ENCODE measurements around the gene CCNT2. TPM values are rescaled to one million over a fixed set of nuclear protein-coding genes. Genes with fewer than 3 reads are reported as not detected.
"Not testable (repeated sequence)": the region's sequence is repeated elsewhere in the genome, so short reads cannot be mapped to it uniquely, and the experiment has no call there.

Gene CCNT2
- total RNA-seq, 8 experiments from 2014 or later: 23.6 to 52.6 (median 45.3) TPM

- no peak for ATAC-seq (replicated peaks in 6 of 8)
- in situ Hi-C loops (cut with MboI; ENCODE audit: low pct_unique_long_range_greater_than_20kb in 2 of 9, low sequenced_read_pairs in 9 of 9, unreplicated experiment in 9 of 9): loop anchor here in 2 of 9 experiments (25.0 kb wide), 1 partner anchor 793 kb away; no protein-coding TSS in a partner anchor
- 80 to 100% (median 91%) methylated on average over 1 to 2 of the region's 2 CpGs; no CpG with 5 or more reads in 4 of the 10 experiments for WGBS, 10 experiments
- no peaks in the 10 kb centered on the region for H3K4me1 ChIP-seq (replicated peaks in 1 of 2)
- no peak overlapping the region for H3K4me3 ChIP-seq
- no peak overlapping the region for H3K27ac ChIP-seq
These were observed 13.5 kb upstream of the CCNT2 start for GRCh38 chr2:134905168-134905567.

GRCh38 chr2:134906726-134907125 lies 11.9 kb upstream of the CCNT2 start:
- Histone ChIP-seq H3K4me3 (no peak overlapping the region), H3K27ac (no peak overlapping the region), H3K4me1 (replicated peaks in 1 of 2) (no peaks in the 10 kb centered on the region)
- no peak for ATAC-seq (replicated peaks in 6 of 8)
- 0 to 92% (median 44%) methylated on average over 1 to 2 of the region's 2 CpGs; no CpG with 5 or more reads in 1 of the 10 experiments for WGBS, 10 experiments
- in situ Hi-C loops (cut with MboI; ENCODE audit: low pct_unique_long_range_greater_than_20kb in 2 of 9, low sequenced_read_pairs in 9 of 9, unreplicated experiment in 9 of 9): loop anchor here in 2 of 9 experiments (25.0 kb wide), 1 partner anchor 794 kb away; no protein-coding TSS in a partner anchor

- not testable (repeated sequence) for H3K4me3 ChIP-seq; ATAC-seq (replicated peaks in 6 of 8); H3K27ac ChIP-seq; H3K4me1 ChIP-seq (replicated peaks in 1 of 2)
- 0 to 100% (median 50%) methylated on average over 1 of the region's 1 CpG; no CpG with 5 or more reads in 1 of the 10 experiments for WGBS, 10 experiments
- in situ Hi-C loops (cut with MboI; ENCODE audit: low pct_unique_long_range_greater_than_20kb in 2 of 9, low sequenced_read_pairs in 9 of 9, unreplicated experiment in 9 of 9): loop anchor here in 2 of 9 experiments (25.0 kb wide), 1 partner anchor 795 kb away; no protein-coding TSS in a partner anchor
These were observed 11.0 kb upstream of the CCNT2 start for GRCh38 chr2:134907441-134908116.

- WGBS, 10 experiments: 0 to 100% (median 66%) methylated on average over 1 to 2 of the region's 2 CpGs; no CpG with 5 or more reads in 1 of the 10 experiments
- in situ Hi-C loops (cut with MboI; ENCODE audit: low pct_unique_long_range_greater_than_20kb in 2 of 9, low sequenced_read_pairs in 9 of 9, unreplicated experiment in 9 of 9): loop anchor here in 2 of 9 experiments (25.0 kb wide), 1 partner anchor 799 kb away; no protein-coding TSS in a partner anchor
- Histone ChIP-seq H3K4me1 (replicated peaks in 1 of 2) (no peaks in the 10 kb centered on the region), H3K4me3 (no peak overlapping the region), H3K27ac (no peak overlapping the region)
- peak in 3 of 8 experiments; percentile 62 to 74 (median 72) for ATAC-seq (replicated peaks in 6 of 8)
These were observed 7.7 kb upstream of the CCNT2 start for GRCh38 chr2:134910763-134911399.

DNA sequence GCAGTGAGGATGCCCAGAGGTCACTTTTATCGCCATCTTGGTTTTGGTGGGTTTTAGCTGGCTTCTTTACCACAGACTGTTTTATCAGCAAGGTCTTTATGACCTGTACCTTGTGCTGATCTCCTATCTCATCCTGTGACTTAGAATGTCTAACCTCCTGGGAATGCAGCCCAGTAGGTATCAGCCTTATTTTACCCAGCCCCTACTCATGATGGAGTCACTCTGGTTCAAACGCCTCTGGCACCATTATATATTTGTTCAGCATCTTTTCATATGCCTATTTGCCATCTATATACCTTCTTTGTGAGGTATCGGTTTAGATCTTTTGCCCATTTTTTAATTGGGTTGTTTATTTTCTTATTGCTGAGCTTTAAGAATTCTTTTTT lies 7.2 kb upstream of the CCNT2 start:
- no peak for ATAC-seq (replicated peaks in 6 of 8)
- in situ Hi-C loops (cut with MboI; ENCODE audit: low pct_unique_long_range_greater_than_20kb in 2 of 9, low sequenced_read_pairs in 9 of 9, unreplicated experiment in 9 of 9): loop anchor here in 2 of 9 experiments (25.0 kb wide), 1 partner anchor 799 kb away; no protein-coding TSS in a partner anchor
- no peaks in the 10 kb centered on the region for H3K4me1 ChIP-seq (replicated peaks in 1 of 2)
- WGBS, 10 experiments: 60 to 100% (median 85%) methylated on average over 1 to 3 of the region's 3 CpGs
- no peak overlapping the region for H3K27ac ChIP-seq
- H3K4me3 ChIP-seq: no peak overlapping the region

- H3K4me1 ChIP-seq (replicated peaks in 1 of 2): peaks cover 3 to 4% of the 10 kb centered on the region in 2 donors
- ATAC-seq (replicated peaks in 6 of 8): peak in 2 of 8 experiments; percentile 77 to 86
- in situ Hi-C loops (cut with MboI; ENCODE audit: low pct_unique_long_range_greater_than_20kb in 2 of 9, low sequenced_read_pairs in 9 of 9, unreplicated experiment in 9 of 9): loop anchor here in 2 of 9 experiments (25.0 kb wide), 1 partner anchor 800 kb away; no protein-coding TSS in a partner anchor
- H3K27ac ChIP-seq: no peak overlapping the region
- H3K4me3 ChIP-seq: no peak overlapping the region
These were observed 6.3 kb upstream of the CCNT2 start for GRCh38 chr2:134912361-134912760.

- in situ Hi-C loops (cut with MboI; ENCODE audit: low pct_unique_long_range_greater_than_20kb in 2 of 9, low sequenced_read_pairs in 9 of 9, unreplicated experiment in 9 of 9): loop anchor here in 2 of 9 experiments (25.0 kb wide), 1 partner anchor 805 kb away; no protein-coding TSS in a partner anchor
- H3K4me1 ChIP-seq (replicated peaks in 1 of 2): peaks cover 5 to 14% of the 10 kb centered on the region in 2 donors
- WGBS, 10 experiments: 22 to 100% (median 39%) methylated on average over 1 to 11 of the region's 16 CpGs; no CpG with 5 or more reads in 1 of the 10 experiments
- peak overlapping the region; percentile 77 to 83 for H3K27ac ChIP-seq
- no peak for ATAC-seq (replicated peaks in 6 of 8)
- peak overlapping the region; percentile 62 to 92 (median 75) for H3K4me3 ChIP-seq
These were observed 1.2 kb upstream of the CCNT2 start for GRCh38 chr2:134917360-134917865.

GRCh38 chr2:134917888-134918525 lies 615 bp upstream of the CCNT2 start:
- peak; percentile 68 to 86 (median 84) for ATAC-seq (replicated peaks in 6 of 8)
- 0 to 22% (median 0%) methylated on average over 2 to 24 of the region's 38 CpGs for WGBS, 10 experiments
- Histone ChIP-seq H3K4me1 (replicated peaks in 1 of 2) (peaks cover 5 to 14% of the 10 kb centered on the region in 2 donors), H3K27ac (peak overlapping the region; percentile 77 to 83), H3K4me3 (peak overlapping the region; percentile 62 to 92 (median 75))
- in situ Hi-C loops (cut with MboI; ENCODE audit: low pct_unique_long_range_greater_than_20kb in 2 of 9, low sequenced_read_pairs in 9 of 9, unreplicated experiment in 9 of 9): loop anchor here in 2 of 9 experiments (25.0 kb wide), 1 partner anchor 806 kb away; no protein-coding TSS in a partner anchor

- peak in 3 of 8 experiments; percentile 1 to 2 (median 1) for ATAC-seq (replicated peaks in 6 of 8)
- WGBS, 10 experiments: 0 to 4% (median 0%) methylated on average over 6 to 27 of the region's 30 CpGs
These were observed 954 bp downstream of the CCNT2 start for GRCh38 chr2:134919341-134920210.

DNA sequence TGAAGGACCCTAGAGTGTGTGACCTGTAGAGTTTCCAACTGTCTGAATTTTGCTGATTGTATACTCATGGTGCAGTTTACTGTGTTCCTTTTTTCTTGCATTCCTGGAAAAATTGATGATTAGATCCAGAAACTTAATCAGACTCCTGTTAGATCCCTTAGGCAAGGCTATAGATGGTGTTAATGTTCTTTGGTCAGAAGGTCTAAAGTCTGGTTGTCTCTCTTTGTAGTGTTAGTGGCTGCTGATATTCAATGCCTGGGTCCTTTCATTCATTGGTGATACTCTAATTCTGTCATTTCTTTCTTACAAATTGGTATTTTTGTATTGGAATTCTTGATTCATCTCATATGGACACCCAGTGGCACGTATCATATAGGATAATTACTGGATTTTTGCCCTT lies 6.3 kb downstream of the CCNT2 start:
- Histone ChIP-seq H3K4me1 (replicated peaks in 1 of 2) (peaks cover 10 to 11% of the 10 kb centered on the region in 2 donors), H3K27ac (no peak overlapping the region), H3K4me3 (no peak overlapping the region)
- in situ Hi-C loops (cut with MboI; ENCODE audit: low pct_unique_long_range_greater_than_20kb in 2 of 9, low sequenced_read_pairs in 9 of 9, unreplicated experiment in 9 of 9): loop anchor here in 2 of 9 experiments (25.0 kb wide), 1 partner anchor 813 kb away; no protein-coding TSS in a partner anchor
- WGBS, 10 experiments: 83 to 100% (median 100%) methylated on average over 1 of the region's 1 CpG; no CpG with 5 or more reads in 2 of the 10 experiments
- ATAC-seq (replicated peaks in 6 of 8): no peak

More at GRCh38 chr2:134919341-134920210, 954 bp downstream of the CCNT2 start:
- Histone ChIP-seq H3K27ac (peak overlapping the region; percentile 94 to 96), H3K4me3 (peak overlapping the region; percentile 62 to 92 (median 75)), H3K4me1 (replicated peaks in 1 of 2) (peaks cover 5 to 14% of the 10 kb centered on the region in 2 donors)
- in situ Hi-C loops (cut with MboI; ENCODE audit: low pct_unique_long_range_greater_than_20kb in 2 of 9, low sequenced_read_pairs in 9 of 9, unreplicated experiment in 9 of 9): loop anchor here in 2 of 9 experiments (25.0 kb wide), 1 partner anchor 807 kb away; no protein-coding TSS in a partner anchor

DNA sequence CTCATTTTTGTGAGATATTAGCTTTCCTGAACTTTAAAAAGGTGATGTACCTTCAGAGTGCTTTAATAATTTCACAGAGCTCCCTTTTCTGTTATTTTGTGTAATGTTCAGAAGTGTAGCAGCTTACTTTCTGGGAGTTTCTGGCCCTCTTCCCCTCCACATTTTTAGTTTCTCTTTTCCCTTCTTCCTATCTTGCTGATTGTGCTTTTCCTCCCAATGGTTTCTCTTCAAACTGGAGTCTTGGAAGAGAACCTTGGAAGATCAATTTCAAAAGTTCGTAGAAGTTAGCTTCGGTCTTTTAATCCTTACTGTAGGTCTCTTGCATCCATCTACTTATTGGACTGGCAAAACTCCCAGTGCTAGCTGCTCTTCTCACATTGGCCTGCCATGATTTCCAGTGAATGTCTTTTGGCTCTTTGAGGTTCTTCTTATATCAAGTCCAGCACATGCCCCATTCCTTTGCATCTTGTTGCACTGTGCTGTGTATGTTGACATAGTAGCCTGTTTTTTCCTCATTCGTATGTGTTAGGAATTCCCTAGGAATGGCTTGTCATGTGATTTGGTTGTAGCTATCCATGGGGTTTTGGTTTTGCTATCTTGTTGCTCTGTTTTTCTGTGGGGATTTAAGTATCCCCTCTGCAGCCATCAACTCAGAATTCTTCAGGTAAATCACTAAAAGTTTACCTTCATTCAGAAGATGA lies 7.8 kb downstream of the CCNT2 start:
- H3K4me3 ChIP-seq: no peak overlapping the region
- H3K27ac ChIP-seq: peak overlapping the region in 1 of 2 donors; percentile 26
- peak in 5 of 8 experiments; percentile 20 to 33 (median 31) for ATAC-seq (replicated peaks in 6 of 8)
- H3K4me1 ChIP-seq (replicated peaks in 1 of 2): peaks cover 1 to 13% of the 10 kb centered on the region in 2 donors
- in situ Hi-C loops (cut with MboI; ENCODE audit: low pct_unique_long_range_greater_than_20kb in 2 of 9, low sequenced_read_pairs in 9 of 9, unreplicated experiment in 9 of 9): no loop called here
- 56 to 100% (median 85%) methylated on average over 2 to 3 of the region's 3 CpGs; no CpG with 5 or more reads in 2 of the 10 experiments for WGBS, 10 experiments
